Epithelial cell of proximal tubule (primary cell): ENCODE results near the gene CDHR2. TPM values are rescaled to one million over a fixed set of nuclear protein-coding genes. Genes with fewer than 3 reads are reported as not detected.

Experiments used
- DNase-seq: peaks from one replicate; pipeline ENCODE4 v3.0.0-alpha.2; 2011; ENCODE audit warnings: low read depth
- H3K4me3 ChIP-seq: 2 replicates; pipeline ENCODE4 v1.5.1; 2011; ENCODE audit warnings: low read depth, mild to moderate bottlenecking, low read length
- CTCF ChIP-seq: conservative IDR thresholded peaks from 2 replicates; pipeline ENCODE4 v1.5.1; 2012; ENCODE audit warnings: low read depth, mild to moderate bottlenecking, low read length
- total RNA-seq: library from RNA; depleted of rRNA; stranded (reverse); fragments of >200 nt; gene quantifications from 2 replicates; pipeline ENCODE4 v1.2.3, GENCODE V29; 2015

CDHR2 gene
- total RNA-seq, 1 donor from 2014 or later, result not detected

GRCh38 chr5:176639981-176640380 lies 90.8 kb downstream of the CDHR2 start:
- H3K4me3 ChIP-seq, result no peak overlapping the region
- no peak for DNase-seq
- TF ChIP-seq CTCF, result no peak

GRCh38 chr5:176640616-176641015 lies 91.5 kb downstream of the CDHR2 start:
- no peak for DNase-seq
- no peak overlapping the region for H3K4me3 ChIP-seq
- TF ChIP-seq CTCF, result no peak

GRCh38 chr5:176642675-176643490 lies 93.7 kb downstream of the CDHR2 start:
- TF ChIP-seq CTCF, result no peak
- no peak for DNase-seq
- H3K4me3 ChIP-seq, result no peak overlapping the region

GRCh38 chr5:176643491-176644219 lies 94.5 kb downstream of the CDHR2 start:
- no peak for DNase-seq
- TF ChIP-seq CTCF, result no peak

GRCh38 chr5:176644294-176644693 lies 95.2 kb downstream of the CDHR2 start:
- no peak for DNase-seq
- no peak overlapping the region for H3K4me3 ChIP-seq

More at GRCh38 chr5:176643491-176644219, 94.5 kb downstream of the CDHR2 start:
- H3K4me3 ChIP-seq, result no peak overlapping the region

More at GRCh38 chr5:176644294-176644693, 95.2 kb downstream of the CDHR2 start:
- no peak for TF ChIP-seq CTCF
